GM19193 (cell line): Measurements from ENCODE around the gene FBXO28.

Experiments used
- POLR2A ChIP-seq: IDR thresholded peaks from 4 replicates; pipeline ENCODE4 v1.6.1; 2011; ENCODE audit not compliant: insufficient read depth, insufficient read length; ENCODE audit errors: extremely low read depth

Gene FBXO28

DNA sequence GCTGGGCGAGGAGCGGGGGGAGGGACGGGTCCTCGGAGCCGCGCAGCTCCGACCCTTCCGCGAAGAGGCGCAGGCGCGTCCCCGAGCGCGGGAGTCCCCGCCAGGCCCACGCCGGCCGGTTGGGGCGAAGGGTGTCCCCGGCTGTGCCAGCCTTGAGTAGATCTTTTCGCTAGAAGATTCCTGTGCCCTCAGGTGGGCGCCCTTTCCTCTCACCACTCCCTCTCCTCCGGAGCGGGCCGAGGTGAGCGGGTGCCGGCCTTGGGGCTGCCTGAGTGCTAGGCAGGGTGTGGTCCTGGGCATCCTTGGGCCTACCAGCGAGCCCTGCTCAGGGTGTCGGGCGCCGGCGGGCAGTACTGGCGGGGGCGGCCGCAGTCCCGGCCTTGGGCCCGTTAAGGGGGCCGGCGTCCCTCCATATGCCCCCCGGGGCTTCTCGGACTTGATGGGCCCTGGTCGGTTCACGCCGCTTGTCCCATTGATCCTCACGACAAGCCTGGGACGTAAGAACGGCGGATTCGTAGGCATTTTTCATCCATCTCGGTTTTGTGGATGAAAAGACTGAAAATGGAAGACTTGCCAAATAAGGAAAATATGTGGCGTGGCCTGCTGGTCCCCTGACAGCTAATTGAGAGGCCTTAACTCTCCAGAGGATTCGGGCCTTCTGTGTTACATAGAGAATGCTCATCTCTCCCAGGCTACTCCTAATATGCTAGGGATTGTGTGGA lies 69.8 kb downstream of the FBXO28 start:
- no peak for TF ChIP-seq POLR2A

DNA sequence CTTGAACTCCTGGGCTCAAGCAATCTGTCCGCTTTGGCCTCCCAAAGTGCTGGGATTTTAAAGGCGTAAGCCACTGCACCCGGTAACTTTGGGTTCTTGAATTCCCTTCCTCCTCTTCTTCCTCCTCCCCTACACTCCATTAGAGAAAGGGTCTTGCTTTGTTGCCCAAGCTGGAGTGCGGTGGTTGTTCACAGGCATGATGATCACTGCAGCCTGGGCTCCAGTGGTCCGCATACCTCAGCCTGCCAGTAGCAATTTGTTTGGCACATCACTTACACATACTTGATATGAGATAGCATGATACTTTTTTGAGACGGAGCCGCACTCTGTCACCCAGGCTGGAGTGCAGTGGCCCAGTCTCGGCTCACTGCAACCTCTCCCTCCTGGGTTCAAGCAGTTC lies 71.3 kb downstream of the FBXO28 start:
- no peak for TF ChIP-seq POLR2A

DNA sequence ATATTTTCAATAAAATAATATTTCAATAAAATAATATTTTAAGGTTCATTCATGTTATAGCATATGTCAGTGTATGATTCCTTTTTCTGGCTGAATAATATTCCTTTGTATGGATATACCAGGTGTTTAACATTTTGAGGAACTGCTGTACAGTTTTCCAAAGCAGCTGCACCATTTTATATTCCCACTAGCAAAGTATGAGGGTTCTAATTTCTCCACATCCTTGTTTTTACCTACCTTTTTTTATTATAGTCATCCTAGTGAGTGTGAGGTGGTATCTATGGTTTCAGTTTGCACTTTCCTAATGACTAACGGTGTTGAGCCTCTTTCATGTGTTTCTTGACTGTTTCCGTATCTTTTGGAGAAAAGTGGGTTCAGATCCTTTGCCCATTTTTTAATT lies 74.4 kb downstream of the FBXO28 start:
- TF ChIP-seq POLR2A: no peak

DNA sequence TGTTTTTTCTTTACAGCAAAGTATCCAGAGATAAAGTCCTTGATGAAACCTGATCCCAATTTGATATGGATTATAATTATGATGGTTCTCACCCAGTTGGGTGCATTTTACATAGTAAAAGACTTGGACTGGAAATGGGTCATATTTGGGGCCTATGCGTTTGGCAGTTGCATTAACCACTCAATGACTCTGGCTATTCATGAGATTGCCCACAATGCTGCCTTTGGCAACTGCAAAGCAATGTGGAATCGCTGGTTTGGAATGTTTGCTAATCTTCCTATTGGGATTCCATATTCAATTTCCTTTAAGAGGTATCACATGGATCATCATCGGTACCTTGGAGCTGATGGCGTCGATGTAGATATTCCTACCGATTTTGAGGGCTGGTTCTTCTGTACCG lies 75.7 kb downstream of the FBXO28 start:
- TF ChIP-seq POLR2A: no peak

DNA sequence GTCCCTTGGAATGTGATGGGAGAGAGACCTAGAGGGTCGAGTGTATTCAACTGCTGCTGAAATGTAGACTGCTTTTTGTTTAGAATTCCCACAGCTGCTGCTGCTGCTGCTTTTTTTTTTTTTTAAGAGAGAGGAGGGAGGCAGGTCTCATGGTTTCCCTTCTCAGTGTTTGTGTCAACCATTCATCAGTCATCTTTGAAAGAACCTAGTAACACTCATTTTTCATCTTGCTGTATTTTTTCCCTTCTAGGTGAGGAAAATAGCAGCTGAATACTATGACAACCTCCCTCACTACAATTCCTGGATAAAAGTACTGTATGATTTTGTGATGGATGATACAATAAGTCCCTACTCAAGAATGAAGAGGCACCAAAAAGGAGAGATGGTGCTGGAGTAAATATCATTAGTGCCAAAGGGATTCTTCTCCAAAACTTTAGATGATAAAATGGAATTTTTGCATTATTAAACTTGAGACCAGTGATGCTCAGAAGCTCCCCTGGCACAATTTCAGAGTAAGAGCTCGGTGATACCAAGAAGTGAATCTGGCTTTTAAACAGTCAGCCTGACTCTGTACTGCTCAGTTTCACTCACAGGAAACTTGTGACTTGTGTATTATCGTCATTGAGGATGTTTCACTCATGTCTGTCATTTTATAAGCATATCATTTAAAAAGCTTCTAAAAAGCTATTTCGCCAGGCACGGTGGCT lies 78.3 kb downstream of the FBXO28 start:
- TF ChIP-seq POLR2A: no peak

DNA sequence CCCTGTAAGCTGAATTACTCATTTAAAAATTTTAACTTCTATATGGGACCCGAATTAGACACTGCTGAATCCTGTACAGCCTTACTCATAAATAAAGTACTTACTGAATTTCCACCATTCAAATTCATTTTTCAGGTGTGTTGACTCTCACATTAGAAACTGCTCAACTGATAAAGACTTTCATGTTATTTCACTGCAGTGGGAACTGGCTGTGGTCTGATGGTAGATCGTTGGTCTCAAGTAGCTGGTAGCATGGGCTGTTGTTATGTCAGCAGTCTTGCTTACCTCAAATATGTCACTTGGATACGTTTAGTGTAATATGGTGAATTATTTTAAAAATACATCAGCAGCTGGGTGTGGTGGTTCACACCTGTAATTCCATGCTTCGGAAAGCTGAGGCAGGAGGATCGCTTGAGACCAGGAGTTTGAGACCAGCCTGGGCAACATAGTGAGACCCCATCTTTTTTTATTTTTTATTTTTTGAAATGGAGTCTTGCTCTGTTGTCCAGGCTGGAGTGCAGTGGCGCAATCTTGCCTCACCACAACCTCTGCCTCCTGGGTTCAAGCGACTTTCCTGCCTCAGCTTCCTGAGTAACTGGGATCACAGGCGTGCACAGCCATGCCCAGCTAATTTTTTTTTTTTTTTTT lies 79.5 kb downstream of the FBXO28 start:
- no peak for TF ChIP-seq POLR2A

DNA sequence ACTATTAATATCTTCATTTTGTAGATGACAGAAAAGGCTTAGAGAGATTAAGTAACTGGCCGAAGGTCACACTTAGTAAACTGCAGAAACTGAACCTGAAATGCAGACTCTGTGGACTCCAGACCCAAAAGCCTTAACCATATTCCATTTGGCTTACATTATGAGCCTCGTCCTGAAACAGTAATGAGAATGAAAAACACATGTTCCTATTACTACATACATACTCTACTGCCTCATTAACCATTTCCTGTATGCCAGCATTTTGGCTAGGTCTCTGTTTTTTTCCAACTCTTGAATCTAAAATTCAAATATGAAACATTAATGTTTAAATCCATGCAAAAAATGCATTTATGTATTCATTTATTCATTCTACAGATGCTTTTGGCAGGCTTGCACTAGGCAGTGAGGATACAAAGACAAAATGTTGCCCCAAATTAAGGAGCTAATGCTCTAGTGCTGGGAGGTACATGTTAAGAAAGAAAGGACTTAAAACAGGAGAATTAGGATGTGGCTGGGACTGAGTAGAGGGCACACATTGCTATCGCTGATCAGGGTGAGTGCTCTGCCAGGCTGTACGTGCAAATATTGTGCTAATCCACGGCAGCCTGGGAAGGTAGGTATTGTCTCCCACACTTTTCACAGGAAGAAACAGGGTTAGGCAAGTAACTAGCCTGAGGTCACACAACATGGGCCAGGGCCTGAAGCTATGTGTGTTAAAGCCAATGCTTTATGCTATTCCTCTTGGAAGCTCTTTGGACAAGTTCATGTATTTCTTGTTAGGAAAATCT lies 83.1 kb downstream of the FBXO28 start:
- no peak for TF ChIP-seq POLR2A

DNA sequence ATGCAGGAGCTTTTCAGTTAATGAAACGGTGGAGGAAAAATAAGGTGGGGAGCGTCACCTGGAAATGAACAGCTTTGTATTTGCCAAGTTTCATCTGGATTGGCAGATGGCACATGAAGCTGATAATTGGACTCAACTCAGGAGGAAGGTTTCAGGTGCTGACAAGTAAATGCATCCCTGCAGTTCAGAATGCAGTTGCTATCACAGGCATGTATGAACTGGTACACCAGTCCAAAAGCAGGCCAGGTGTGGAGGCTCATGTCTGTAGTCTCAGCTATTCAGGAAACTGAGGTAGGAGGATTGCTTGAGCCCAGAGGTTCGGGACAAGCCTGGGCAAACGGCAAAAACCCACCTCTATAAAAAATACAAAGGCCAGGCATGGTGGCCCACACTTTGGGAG lies 84.7 kb downstream of the FBXO28 start:
- no peak for TF ChIP-seq POLR2A

DNA sequence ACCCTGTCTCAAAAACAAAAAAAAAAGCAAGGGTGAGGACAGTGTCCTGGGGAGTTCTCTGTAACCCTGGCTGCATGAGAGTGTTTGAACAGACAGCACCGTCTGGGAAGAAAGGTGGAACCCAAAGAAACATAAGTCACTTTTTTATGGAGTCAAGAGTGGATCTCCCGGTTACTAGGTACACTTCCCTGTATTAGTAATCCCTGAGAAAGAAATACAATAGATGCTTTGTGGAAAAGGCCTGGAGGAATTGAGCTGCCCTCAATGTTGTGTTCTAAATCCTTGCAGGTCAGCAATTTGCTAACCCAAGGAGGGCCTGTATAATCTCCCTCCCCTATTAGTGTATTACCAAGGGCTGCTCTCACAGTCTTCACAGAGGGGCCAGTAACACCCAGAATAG lies 85.8 kb downstream of the FBXO28 start:
- no peak for TF ChIP-seq POLR2A

DNA sequence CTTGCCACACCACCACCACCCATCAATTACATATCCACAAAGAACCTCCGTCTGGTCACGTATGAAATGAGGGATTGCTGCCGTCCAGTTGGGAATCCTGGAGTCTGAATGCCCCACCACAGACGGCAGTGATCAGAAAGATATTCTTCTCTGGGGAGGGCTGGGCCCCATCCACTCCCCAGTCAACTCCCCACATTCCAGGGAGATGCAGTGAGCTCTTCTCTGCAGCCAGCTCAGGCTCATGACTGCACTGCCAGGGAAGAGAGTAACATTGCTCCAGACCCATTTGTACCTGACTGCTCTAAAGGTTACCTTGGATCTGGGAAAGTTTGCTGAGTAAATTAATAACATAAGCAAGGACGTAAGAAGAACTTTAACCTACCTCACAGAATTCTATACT lies 87.5 kb downstream of the FBXO28 start:
- TF ChIP-seq POLR2A: no peak

DNA sequence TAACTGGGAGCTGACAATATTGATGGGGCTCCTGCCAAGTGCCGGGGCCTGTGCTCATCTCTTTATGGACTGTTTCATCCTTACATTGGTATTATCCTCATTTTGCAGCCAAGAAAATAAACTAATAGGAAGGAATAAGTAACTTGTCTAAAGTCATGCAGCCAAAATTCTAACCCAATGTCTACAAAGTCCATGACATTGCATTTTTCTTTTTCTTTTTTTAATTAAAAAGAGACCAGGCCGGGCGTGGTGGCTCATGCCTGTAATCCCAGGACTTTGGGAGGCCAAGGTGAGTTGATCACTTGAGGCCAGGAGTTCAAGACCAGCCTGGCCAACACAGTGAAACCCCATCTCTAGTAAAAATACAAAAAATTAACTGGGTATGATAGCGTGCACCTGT lies 87.9 kb downstream of the FBXO28 start:
- no peak for TF ChIP-seq POLR2A

DNA sequence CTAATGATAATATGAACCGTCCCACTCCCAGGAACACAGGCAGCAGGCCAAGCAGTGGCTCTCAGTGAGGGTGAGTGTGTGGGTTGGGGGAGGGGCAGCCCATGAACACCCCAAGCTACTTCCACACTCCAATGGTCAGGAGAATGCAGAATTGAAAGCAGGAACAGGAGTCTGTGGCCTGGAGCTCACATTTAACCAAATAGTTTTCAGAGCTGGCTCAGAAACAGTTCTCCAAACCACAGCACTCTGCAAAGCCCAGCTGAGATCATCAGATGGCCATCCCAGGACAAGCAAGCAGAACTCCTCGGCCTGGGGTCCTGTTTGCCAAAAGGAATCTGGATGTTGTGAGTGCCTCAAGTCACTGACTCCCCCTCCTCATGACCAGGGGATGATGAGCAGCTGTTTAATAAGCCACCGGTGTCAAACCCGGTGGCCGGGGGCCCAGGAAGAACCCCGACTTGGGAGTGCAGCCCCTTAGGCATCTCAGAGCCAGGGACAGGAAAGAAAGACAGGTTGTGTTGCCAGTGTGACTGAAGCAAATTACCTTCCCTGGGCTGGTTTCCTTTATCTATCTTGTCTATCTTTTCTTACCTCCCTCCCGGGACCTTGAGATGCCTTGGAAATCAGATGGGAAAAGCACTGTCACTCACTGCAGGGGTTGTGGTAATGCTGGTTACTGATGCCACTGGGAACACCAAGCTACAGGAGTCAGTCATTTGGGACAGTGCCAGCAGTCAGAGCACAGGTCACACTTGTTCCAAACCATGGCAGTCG lies 89.5 kb downstream of the FBXO28 start:
- TF ChIP-seq POLR2A: no peak

DNA sequence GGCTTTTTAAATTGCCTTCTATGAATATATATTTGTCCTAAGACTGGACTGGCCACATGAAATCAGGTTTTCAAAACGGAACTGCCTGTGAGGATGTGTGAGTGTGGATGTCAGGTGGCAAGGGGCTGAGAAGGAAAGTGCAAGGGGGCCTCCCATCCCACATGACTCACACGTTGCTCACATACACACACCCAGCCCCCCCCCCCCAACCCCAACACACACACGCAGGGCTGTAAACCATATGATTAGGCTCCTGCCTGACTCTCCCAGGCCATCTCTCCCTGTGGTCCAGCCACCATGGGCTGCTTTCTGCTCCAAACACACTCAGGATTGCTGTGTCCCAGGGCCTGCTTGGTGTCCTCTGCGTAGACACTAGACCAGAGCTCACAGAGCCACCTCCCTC lies 91.5 kb downstream of the FBXO28 start:
- TF ChIP-seq POLR2A: no peak

DNA sequence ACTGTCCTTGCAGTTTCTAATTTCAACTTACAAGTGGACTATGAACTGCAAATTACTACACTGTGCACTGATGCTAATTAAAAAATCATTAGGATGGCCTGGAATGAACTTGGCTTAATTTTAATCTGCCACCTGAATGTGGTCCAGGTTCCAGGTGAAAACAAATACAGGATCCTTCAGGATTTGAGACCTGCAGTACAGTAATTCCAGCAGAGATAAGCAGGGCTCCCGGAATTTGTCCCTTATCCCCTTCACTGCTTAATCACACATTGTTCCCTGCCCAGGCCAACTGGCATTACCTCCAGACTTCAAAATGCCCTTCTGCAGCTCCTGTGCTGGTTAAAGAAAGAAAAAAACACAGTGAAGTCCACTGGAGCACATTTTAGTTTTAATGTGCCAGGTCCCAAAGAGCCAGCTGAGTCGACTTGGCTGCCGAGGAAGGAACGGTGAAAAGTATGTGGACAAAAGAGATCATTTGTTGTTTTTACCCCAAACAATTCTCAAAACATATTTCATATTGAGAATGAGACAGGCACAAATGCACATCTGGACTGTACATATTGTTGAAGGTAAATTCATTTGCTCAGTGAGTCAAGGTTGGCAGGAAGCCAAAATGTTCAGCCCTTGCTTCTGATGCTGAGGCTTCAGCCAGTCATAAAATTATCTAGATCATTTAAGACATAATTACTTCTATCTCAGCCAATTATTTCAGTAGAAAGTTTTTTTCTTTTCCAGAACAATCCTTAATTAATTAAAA lies 97.5 kb downstream of the FBXO28 start:
- TF ChIP-seq POLR2A: no peak
